HS-5 (cell line): ENCODE results near the gene COPE.
A peak's percentile ranks its signal among the peaks of the same experiment; 100 is the strongest.
"Not testable (repeated sequence)": the region's sequence is repeated elsewhere in the genome, so short reads cannot be mapped to it uniquely, and the experiment has no call there.

Experiments
- DNase-seq: peaks from one replicate; pipeline ENCODE4 v3.0.0-alpha.2; 2012; ENCODE audit warnings: low read depth

The COPE gene

DNA sequence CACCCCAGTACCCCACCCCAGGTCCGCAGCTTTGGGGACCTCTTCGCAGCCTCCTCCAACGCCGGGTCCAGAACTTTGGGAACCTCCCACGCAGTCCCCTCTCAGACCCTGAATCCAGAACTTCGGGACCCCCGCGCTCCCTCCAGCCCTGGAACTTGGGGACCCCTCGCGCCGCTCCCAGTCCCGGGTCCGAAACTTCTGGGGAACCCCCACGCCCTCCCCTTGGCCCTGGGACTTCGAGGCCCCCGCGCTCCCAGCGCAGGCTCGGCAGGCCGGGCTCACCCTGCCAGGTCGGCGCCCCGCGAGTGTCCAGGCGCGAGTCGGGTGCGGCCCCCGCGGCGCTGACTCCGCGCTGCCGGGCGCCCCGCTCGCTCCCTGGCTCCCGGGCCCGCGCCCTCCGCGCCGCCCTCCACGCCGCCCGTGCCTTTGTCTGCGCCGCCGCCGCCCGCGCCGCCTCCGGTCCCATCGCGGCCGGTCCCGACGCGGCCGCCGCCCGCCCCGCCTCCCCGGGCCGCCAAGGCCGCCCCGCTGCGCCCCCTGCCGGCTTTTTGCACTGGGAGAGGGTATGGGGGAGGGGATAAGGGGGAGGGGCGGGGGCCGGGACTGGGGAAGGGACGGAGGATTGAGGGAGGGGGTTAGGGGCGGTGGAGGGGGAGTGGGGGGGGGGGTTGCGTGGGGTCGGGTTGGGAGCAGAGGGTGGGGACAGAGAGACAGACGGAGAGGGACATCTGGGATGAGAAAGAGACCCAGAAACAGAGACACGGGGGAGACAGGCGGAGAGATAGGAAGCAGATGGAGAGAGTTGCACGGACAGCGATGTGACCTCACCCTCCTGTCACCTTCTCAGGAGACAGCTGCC is 21.8 kb upstream of the COPE start, which contains the start of gene HOMER3:
TSS of gene HOMER3 (minus strand) at position 449 of the 859 bp plus-strand sequence. CDS start 2,235 bp downstream, outside the sequence.
- no peak for DNase-seq

DNA sequence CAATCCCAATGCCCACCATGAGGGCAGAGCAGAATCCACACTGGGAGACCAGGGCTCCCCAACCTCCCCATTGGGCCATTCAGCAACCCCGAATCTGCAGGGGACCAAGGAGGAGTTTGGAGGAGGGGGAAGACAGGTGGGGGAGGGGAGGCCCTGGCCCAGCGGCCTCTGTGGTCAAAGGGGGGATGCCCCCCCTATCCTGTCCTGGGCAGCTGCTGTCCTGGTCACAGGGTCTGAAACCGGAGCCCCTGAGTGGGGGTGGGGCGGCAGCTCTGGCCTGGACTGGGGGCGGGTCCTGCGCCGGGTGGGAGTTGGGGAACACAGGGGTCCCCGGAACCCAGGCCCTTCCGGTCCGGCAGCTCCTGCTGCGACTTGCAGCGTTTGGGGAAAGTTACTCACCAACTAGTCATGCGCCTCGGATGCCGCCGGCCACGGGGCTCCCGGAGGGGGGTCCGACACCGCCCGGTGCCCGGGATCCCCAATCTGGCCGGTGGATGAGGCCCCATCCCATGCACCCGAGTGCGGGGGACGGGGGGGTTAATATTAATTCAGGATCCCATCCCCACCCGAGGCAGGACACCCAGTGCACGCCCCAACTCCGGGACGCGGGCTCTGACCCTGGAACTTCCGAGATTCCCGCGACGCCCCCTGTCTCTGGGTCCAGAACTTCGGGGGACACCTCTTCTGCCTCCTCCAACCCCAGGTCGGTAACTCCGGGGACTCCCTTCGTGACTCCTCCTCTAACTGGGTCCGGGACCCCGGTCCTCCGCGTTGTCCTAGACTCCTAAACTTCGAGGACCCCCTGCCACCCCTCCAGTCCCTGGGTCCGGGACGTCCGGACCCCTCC is 21.0 kb upstream of the COPE start:
- peak; percentile 35 for DNase-seq

DNA sequence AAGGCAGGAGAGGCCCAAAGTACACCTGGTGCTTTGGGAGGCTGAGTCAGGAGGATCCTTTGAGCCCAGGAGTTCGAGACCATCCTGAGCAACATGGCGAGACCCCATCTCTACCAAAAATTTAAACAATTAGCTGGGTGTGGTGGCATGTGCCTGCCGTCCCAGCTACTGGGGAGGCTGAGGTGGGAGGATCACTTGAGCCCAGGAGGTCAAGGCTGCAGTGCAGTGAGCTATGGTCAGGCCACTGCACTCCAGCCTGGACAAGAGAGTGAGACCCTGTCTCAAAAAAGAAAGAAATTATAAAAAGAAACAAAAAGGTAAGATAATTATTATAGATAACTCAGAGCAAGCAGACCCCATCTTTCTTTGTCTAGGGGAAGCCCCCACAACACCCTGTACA is 20.0 kb upstream of the COPE start:
- DNase-seq = no peak

DNA sequence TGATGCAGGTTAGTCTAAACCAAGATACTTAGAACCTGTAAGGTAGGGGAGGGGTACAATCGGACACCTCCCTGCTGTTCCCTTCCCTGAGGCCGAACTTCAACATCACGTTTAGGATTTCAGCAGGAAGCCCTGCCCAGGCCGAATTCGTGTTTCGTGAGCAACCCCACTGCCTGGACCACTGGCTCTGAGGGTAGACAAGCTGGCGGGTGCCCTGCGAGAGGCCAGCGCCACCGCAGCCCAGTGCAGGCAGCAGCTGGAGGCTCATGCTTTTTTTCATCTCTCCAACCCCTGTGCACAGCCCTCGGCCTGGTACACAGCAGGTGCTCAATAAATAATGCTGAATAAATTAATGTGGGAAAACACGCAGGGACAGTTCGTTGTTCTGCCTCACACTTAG is 14.1 kb upstream of the COPE start:
- no peak for DNase-seq

DNA sequence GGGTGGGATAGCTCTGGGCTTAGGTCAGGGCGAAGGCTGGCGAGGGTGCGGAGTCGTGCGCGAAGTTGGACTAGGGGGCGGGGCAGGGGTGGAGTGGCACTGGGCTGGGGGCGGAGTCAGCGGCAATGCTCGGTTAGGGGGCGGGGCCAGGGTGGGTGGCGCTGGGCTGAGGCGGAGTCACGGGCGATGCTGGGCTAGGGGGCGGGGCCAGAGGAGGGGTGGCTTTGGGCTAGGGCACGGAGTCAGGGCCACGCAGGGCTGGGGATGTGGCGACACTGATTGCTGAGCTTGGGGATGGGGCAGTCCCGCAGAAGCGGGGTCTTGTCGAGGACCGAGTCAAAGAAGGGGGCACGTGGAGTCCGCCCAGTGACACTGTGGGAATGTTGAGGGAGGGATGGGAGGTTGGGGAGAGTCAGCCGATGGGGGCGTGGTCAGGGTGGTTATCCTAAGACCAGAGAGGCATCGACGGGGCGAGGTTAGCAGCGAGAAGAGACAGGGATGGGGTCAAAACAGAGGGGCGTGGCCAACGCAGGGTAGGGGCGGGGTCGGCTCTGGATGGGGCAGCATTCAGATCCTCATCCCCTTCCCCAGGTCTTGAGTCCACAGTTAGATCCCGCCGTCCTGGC is 13.1 kb upstream of the COPE start:
- no peak for DNase-seq

DNA sequence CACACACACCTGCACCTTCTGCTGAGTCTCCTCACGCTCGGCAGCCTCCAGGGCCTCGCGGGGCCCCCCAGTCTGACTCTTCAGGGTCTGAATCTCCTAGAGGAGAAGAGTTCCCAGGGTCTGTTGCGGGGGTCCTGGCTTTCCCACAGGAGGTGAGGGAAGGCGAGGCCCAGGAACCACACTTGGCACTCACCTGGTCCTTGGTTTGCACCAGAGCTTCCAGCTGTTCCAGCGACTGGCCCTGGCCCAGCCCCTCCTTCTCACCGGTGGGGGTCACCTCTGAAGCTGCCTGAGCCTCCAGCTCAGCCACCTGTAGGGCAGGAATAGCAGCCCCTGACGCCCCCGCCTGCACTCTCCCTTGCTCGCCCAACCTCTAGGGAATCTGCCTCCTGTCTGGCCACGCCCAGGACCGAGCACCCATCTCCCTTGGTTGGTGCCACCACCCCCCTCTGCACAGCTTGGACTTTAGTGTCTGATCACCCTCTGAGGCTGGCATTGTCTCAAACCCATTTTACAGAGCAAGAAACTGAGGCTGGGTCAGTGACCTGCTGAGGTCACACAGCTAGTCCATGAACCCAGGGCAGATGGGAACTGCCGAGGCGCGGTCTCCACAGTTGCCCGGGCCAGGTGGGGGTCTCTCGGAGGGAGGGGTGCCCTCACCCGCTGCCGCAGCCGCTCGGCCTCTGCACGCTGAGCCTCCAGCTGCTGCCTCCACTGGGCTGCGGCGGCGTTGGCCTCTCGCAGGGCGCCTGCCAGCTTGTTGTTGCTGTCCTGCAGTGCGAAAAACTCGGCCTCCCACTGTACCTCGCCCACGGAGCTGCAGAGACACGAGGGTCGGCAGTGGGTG is 12.4 kb upstream of the COPE start:
- no peak for DNase-seq

DNA sequence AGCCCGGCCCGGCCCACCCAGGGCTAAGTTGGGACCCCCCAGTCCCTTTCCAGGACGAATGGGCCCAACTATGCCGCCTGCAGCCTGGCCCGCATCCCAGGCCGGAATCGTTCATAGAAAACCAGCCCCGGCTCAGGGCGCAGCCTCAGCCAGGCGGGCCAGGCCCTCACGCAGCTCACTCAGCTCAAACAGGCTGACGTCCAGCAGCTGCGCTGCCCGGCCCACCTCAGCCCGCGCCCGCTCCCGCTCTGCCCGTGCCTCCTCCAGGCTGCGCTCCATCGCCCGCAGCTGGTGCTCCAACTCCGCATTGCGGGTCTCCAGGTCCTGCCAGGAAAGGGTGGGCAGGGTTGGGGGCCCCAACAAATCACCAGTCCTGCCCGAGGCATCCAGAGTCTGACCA is 10.1 kb upstream of the COPE start:
- DNase-seq = no peak

DNA sequence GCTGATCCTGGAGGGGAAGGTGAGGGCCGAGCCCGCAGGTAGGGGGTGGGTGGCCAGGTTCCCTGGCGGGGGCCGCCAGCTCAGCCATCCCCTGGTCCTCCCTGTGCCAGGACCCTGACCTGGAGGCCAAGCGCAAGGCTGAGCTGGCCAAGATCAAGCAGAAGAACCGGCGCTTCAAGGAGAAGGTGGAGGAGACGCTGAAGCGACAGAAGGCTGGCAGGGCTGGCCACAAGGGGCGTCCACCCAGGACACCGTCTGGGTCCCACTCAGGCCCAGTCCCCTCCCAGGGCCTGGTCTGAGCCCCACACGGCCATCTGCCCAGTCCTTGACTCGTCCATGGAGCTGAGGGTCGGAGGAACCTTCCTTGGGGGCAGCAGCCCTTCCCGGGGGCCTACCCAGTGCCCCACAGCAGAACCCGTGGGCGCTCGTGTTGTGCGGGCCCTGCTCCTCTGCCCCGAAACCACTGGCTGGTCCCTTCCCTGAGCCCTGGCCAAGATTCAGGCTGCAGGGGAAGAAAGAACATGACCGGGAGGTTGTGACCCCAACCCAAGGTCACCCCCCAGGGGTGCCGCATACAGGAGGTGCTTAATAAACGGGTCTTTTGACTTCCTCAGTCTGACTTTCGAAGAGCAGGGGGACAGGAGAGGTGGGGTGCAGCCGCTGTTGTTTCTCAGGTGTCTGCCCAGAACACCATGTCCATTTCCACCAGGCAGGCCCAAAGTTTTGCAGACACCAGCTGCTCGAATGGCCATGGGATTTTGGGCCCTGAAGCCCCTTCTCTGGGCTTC is 9.0 kb upstream of the COPE start:
- no peak for DNase-seq

DNA sequence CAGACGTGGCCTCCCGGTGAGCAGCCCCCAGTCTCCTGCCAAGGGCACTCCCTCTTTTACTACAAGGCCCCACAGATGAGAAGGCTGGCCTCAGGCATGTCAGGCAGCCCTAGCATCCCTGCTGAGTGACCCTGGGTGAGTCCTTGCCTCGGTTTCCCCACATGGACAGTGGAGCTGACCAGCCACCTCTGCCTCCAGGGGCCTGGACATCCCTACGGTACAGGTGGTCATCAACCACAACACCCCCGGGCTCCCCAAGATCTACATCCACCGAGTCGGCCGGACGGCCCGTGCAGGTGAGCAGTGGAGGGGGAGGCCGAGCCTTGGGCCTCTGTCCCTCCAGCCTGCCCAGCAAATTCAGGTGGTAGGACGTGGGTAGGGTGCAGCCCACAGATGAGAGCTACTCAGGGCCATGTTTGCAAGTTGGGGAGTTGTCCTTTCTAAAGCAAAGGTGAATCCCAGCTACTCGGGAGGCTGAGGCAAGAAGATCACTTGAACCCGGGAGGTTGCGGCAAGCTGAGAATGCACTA is 5.6 kb upstream of the COPE start:
- no peak for DNase-seq

DNA sequence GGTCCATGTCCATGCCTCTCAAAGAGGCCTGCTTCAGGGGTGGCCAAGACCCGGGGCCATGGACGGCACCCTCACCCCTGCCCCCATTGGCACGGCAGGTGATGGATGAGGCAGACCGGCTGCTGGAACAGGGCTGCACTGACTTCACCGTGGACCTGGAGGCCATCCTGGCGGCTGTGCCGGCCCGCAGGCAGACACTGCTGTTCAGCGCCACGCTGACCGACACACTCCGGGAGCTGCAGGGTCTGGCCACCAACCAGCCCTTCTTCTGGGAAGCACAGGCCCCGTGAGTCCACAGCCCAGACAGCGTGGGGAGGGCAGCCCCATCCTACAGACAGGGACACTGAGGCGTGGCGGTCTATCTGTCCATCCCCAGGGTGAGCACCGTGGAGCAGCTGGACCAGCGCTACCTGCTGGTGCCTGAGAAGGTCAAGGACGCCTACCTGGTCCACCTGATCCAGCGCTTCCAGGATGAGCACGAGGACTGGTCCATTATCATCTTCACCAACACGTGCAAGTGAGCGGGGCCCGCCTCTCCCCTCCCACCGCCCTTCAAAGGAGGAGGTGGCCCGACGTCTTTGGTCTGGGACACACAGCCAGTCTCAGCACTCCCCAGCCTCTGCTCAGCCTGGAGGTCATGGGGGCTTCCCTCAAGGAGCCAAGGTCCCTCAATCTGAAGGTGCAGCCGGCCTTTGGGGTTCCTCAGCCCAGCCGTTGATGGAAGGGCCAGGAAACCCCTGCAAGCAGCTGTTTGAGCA is 3.2 kb upstream of the COPE start:
- no peak for DNase-seq

DNA sequence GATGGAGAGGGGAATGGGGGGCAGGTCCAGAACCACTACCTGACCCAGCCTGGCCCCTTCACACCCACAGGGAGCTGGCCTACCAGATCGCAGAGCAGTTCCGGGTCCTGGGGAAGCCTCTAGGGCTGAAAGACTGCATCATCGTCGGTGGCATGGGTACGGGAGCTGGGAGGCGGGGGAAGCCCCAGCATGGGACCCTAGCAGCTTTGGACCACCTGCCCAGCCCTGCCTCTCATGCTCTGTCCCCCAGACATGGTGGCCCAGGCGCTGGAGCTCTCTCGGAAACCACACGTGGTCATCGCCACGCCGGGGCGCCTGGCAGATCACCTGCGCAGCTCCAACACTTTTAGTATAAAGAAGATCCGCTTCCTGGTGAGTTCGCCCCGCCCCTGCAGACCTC is 2.4 kb upstream of the COPE start:
- no peak for DNase-seq

DNA sequence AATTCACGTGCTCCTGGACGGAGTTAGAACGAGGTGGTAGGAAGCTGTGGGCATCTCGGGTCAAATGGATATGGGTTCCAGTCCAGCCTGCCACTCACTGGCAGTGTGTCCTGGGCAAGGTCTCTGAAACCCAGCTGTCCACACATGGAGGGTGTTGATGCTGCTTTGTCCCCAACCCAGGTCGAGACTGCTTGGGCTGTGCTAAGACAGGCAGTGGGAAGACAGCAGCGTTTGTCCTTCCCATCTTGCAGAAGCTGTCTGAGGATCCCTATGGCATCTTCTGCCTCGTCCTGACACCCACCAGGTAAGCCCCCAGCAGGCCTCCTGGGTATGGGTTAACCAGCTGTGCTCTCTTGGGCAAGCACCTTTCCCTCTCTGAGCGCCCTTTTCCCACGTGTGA is 1.2 kb upstream of the COPE start:
- DNase-seq = no peak

DNA sequence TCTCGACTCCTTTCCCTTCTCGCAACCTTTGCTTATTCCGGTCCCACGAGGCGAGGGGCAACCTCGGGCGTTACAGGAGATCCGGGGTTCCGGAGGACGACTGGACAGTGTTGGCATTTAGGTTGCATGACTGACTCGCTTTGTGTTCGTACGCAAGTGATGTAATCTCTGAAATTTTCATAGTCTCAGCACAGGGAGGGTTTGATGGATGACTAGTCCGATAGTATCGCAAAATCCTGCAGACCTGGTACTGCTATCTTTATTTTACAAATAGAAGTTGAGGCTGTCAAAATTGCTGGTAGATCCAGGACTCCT is 670 bp upstream of the COPE start:
- no peak for DNase-seq

DNA sequence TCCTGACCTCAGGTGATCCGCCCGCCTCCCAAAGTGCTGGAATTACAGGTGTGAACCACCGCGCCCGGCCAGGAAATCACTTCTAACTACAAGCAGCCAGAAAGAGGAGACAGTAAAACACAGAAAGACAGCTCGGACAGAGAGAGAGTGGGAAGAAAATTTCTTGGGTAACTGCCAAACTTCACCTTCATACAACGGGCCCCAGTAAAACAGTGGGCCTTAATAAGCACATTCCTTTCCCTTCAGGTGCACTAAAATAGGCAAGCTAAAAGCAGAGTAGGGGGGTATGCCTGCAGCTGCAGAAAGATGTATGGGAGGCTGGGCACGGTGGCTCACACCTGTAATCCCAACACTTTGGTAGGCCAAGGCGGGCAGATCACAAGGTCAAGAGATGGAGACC is 1.6 kb downstream of the COPE start:
- DNase-seq = not testable (repeated sequence)

DNA sequence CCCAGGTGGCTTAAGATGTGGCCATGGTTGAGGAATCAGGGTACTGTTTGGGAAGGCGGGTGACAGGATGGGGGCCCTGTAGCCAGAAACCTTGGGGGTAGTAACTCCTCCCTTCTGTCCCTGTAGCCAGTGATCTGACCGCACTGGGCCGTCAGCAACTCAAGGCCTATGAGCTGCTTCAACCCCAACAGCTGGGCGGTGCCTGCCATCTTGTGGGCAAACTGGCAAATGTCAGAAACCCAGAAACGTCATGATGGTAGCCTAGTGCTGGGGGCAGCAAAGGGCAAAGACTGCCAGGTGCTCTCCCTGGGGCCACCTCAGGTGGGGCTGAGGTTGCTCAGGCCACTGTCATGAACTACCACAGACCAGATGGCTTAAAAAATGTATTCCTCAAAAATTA is 3.5 kb downstream of the COPE start:
- no peak for DNase-seq

DNA sequence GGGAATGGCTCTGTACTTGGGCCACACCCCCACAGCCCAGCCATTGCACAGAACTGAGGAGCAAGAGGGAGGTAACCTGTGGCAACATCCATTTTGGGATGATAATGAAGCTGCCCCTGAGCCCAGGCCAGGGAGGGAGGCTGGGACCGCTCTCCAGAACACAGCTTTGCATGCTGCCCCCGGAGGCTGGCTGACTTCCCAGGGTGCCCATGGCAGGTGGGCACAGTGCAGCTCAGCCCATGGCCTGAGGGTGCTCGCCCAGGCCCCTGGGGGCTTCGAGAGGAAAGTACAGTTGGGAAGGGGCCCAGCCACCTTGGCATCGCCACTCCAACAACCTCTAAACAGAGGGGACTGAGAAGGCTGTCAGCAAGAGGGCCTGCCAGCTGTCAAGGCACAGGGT is 5.7 kb downstream of the COPE start:
- DNase-seq = no peak

DNA sequence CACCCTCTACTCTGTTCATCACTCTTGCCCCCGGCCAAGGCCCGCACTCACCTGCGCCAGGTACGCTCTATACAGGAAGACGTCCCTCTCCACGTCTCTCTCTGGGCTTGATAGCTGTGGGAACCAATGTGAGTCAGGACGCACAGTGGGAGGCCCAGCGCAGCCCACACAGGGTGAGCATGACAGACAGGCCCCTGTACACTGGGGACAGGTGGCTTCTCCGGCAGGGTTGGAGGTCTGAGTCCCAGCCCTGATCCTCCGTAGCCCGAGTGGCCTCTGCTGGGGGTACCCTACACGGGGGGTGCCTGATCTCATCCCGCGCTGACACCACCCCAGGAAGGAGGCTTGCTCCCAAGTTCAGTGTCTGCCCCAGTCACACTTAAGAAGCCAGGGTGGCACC is 6.3 kb downstream of the COPE start:
- DNase-seq = no peak

DNA sequence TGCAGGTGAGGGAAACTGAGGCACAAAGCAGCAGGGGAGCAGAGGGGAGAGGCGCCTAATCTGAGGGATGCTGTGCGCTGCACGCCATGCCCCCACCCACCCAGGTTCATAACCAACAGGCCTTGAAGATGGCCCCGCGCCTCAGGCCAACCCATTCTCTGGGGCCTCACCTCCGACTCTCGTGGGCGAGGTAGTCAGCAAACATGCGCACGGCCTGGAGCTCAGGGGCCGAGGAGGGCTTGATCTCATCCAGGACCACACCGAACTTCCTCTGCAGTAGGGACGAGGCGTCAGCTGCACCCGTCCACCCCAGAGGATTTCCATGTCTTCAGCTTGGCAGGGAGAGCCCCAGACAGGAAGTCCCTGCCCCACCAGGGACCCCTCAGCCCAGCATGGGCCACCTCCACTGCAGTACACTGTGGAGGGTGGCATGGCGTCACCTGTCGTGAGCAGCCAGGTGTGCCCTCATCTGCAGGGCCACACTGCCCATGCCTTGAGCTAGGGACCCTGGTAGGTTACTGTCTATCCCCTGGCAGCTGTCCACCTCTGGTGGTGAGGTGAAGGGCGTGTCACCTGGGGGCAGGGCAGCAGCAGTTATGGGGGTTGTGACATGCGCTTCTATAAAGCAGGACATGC is 8.3 kb downstream of the COPE start:
- no peak for DNase-seq

DNA sequence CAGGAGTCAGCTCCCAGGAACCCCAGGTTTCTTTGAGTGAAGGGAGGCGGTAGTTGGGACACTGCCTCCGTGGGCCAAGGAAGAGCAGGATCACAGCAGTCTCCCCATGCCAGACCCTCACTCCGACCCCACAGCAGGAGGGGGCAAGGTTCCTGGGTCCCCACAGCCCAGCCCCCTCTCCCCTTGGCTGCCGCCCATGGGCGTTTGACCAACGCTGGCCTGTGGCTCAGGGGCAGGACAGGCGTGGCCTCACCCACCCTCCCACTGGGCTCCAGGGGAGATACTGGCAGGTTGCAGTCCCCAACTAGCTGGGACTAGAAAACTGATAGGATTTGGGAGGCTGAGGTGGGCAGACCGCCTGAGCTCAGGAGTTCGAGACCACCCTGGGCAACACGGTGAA is 9.2 kb downstream of the COPE start:
- DNase-seq = no peak
